Measurements from ENCODE around the gene ADCK1.
"Not testable (repeated sequence)": the region's sequence is repeated elsewhere in the genome, so short reads cannot be mapped to it uniquely, and the experiment has no call there.

The ADCK1 gene

DNA sequence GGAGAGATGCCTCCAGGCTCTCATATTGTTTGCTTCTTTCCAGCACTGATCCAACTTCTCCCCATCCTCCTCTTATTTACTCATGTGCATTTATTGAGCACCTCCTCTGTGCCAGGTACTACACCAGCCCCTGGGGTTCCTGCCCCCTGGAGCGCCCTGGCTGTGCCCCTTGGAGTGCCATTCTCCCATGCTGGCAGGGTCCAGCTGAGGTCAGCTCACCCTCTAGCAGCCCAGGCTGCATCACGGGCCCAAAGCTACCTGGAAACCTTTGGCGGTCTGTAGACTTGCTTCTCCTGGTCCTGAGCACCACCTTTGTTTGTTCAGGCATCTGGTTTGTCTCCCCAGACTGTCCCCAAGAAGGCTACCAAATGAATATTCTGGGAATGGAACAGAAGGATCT lies 67.0 kb downstream of the ADCK1 start:
- no peak for DNase-seq

DNA sequence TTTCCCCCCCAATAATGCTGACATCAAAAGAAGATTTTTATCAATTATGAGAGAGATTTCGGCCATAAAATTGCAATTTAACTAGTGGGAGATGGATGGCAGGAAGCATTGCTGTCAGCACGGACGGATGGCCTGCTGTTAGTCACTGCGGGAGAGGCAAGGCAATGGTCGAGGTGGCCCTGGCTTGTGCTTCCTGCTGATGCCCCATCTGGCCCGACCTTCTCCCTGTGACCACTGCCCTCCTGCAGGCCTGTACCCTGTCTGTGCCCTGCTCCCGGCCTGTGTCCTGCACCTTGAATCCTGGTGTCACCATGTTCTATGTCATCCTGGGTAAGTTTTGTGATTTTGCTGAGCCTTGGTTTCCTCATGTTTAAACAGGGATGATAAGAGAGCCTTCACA lies 67.6 kb downstream of the ADCK1 start:
- DNase-seq: no peak

DNA sequence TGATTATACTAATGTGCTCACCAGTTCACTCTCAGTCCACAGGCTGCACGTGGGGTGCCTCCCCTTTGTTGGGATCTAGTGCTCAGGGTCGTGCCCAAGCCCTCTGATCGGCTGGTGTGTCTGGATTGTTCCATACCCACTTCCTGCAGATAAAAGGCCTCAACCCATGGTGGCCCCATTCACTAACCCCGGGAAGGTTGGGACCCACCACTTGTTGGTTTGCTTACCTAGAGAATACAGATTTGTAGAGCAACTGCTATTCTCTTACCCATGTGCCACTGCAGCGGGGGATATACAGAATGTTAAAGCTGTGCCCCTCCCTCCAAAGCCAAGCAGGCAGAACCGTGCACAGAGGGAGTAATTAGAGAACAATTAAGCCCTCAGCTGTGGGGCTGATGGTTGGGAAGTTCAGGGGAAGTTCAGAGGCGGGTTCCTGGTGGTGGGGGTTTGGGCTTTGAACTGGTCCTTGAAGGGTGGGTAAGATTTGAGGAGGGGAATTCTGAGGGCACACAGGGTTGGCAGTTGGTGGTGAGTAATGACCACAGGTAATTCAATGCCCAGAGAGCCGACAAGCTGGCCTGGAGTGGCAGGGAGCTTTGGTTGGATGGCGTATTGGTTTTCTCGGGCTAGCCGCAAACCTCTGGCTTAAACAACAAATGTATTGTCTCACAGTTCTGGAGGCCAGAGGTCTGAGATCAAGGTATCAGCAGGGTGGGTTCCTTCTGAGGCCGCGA lies 68.8 kb downstream of the ADCK1 start:
- no peak for DNase-seq

DNA sequence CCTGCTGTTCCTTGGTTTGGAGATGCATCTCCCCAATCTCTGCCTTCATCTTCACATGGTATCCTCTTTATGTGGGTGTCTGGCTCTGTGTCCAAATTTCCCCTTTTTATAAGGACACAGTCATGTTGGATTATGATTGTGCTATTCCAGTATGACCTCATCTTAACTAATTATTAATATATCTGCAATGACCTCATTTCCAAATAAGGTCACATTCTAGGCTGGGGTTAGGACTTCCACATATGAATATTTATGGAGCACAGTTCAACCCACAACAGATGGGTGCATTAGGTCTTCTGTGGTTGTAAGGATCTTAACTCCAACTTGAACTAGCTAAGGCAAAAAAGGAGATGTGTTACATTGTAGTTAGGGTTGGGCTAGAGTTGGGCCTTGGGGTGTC lies 69.4 kb downstream of the ADCK1 start:
- no peak for DNase-seq

DNA sequence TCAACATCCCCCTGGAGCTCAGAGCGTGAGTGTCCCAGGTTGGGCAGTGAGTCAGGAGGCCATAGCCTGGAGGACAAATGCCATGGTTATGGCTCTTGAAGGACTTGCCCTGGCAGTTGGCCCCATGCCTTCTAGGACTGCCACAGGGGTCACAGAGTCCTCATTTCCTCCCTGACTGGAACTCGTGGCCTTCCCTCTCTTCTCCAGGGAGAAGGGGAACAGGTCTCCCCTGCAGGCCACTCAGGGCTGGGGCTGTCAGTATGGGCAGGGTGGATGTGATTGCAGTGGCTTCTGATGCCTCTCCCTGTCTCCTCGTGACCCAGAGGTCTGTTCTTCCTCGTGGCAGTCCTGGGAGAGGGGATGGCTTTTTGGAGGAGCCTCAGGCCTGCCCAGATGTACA lies 70.7 kb downstream of the ADCK1 start:
- DNase-seq: no peak

DNA sequence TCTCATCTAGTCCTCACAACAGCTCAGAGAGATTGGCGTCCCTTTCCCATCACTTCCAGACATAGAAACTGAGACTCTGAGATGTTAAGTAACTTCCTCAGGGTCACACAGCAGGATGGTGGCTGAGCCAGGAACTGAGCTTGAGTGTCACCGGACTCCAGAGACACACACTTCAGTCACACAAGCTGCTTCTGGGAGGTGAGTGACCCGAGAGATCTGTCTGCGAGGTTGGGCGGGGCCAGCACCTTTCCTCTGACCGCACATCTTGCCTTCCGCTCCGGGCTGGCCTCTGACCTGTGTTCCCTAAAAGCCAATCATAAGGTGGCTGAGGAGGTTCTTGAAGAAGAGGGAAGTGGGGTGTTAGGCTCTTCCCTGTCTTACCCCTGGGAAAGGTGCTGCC lies 72.2 kb downstream of the ADCK1 start:
- DNase-seq: no peak

DNA sequence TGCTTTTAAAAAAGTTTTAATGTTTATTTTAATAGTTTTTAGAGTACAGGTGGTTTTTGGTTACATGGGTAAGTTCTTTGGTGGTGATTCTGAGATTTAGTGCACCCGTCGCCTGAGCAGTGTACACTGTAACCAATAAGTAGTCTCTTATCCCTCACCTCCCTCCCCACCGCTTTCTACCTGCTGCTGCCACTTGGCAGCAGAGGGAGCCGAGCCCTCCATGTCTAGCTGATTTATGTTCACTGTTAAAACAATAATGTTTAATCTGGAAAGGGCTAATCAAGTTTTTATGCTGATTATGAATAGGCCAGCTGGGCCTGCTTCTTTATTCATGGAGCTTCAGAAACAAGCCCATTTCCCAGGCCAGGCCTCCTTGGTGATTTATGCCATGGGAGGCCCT lies 73.1 kb downstream of the ADCK1 start:
- no peak for DNase-seq

DNA sequence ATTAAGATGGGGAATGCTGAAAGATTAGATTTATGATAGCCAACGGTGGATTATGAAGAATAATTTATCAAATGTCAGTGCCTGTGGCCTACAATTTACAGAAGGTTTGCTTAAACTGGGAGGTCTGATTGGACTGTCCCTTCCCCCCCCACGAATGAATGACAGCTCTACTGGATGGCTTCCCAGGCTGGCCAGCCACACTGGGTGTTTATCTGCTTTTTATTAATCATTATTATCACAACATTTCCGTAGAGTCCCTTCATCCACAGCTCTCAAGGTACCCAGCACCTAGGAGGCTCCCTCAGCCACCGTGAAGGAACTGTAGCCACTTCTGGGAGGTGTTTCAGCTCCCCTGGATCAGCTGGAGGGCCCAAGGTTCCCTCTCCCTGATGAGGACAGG lies 78.9 kb downstream of the ADCK1 start:
- DNase-seq: no peak

DNA sequence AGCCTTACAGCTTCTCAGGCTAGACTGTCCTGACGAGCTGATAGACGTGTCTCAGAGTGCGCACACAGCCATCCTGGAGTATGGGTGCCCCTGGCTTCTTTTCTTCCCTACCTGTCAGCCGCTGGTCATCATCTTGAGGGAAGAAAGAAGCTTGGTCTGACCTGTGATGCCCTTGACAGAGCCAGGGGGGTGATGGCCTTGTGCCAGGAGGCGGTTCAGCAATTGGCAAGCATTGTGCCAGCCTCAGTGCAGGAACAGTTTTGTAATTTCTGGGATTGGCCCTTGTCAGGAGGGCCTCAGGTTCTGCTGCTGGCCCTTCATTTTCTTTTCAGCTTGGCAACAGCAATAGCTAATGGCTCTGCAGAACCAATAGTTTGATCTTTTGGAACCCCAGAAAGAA lies 80.1 kb downstream of the ADCK1 start:
- no peak for DNase-seq

DNA sequence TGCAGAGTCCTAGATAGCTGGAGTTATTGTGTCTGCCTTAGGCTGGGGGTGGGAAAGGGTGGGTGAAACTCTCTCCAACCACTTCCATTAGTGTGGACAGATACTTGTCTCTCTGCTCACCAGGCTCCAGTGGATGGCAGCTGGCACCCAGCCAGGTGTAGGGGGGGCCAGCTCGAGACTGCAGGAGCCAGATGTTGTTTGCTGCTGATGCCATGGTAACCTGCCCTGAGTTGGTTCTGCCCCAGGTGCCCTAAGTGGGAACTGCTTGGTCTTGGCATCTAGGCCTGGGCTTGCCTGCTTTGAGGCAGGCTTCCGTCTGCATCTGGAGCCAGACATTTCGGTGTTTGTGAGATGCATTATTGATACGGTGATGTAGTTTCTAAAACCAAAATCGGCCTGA lies 82.2 kb downstream of the ADCK1 start:
- no peak for DNase-seq

DNA sequence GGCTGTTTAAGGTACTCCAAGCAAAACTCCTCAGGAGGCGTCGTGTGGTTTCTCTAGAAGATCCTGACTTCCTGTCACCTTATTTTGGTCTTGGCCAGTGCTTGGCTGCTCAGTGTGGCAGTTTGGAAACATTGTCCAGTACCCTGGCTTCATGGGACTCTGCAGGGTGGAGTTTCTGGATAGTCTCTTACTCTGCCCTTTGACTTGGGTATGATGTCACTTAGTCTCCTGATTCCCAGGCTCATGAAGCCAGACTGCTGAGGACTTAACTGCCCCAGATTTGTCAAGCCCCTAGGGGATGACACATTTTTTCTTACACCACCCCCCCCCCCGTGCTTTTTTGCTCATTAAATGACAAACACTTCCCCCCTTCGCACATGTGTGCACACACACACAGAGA lies 82.7 kb downstream of the ADCK1 start:
- DNase-seq: no peak

DNA sequence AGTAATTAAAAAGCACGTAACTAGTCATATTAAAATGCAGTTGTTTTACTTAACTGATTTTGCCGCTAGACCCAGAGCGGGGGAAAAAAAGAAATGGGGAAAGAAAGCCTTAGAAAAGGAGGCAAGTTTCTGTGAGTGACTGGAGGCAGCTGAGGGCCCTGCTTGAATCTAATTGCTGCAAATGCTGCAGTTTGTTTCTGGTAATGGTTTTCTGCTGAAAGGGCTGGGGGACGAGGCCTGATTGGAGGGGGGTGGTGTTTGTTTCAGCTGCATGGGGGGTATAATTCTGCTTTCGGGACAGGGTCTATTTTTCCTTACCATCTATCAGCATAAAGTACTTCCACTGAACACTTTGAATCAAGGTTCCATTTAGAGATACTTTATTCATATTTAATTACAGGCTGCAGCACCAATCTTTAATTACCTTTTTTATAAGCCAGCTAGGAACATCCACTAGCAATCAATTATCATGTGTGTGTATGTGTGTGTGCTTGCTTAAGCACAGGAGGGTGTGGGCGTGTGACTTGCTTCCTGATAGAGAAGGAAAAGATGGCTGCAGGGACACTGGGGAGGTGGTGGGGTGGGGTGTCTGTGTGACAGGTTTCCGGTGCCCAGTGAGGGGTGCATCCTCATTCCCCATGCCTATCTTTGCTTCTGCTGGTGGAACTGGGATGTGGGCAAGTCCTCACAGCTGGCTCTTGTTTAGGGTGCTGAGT lies 83.4 kb downstream of the ADCK1 start:
- no peak for DNase-seq

DNA sequence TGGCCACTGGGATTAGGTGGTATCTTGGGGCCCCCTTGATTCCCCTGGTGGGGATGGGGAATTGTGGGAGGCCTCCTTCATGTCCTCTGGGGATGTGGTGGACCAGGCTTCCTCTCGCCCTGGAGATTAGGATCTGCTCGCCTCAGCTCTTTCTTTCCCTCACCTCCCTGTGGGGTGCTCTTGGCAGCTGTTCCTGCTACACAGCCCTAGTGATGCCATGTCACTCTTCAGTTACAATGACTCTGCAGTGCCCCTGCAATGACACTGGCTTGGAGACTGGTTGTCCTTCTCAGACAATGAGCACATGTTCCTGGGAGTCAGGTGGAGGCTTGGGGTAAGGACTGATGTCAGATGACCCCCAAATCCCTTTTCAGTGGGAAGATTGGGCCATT lies 83.9 kb downstream of the ADCK1 start:
- no peak for DNase-seq

DNA sequence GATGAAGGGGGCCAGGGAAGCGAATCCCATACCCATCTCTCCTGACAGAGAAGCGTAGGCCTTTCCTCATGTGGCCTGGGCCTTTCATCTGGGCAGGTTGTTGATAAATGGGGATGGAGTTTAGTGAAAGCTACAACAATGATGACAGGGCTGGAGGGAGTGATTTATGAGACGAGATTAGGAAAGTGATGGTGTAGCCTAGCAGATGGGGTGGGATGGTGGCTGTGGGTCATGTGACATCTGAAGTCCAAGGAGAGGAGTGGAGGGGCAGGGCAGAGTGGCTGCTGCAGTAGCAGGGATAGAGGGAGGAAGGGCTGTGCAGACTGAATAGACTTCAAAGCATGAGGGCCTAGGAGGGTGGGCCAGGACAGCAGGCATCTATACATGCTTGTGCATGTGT lies 85.5 kb downstream of the ADCK1 start:
- no peak for DNase-seq

DNA sequence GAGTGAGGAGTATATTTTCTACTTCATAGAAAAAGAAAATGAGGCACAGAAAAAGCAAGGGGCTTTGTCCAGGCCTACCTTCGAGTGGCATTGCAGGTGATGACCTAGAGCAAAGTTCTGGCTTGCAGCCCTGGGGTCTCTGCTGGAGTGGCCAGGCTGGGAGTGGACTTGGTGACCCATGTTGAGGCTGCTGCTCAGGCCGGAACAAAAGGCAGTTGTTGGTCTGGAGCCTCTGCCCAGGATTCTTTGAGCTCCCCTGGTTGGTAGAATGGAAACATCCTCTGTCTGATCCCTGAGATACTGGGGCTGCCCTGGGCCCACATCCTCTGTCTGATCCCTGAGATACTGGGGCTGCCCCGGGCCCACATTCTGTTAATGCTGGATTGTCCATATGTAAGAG lies 86.1 kb downstream of the ADCK1 start:
- DNase-seq: no peak

DNA sequence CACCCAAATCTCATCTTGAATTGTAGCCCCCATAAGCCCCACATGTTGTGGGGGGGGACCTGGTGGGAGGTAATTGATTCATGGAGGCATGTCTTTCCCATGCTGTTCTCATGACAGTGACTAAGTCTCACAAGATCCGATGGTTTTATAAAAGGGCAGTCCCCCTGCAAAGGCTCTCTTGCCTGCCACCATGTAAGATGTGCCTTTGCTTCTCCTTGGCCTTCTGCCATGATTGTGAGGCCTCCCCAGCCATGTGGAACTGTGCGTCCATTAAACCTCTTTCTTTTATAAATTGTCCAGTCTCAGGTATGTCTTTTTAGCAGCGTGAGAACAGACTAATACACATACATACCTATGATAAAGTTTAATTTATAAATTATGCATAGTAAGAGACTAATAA lies 89.0 kb downstream of the ADCK1 start:
- not testable (repeated sequence) for DNase-seq

DNA sequence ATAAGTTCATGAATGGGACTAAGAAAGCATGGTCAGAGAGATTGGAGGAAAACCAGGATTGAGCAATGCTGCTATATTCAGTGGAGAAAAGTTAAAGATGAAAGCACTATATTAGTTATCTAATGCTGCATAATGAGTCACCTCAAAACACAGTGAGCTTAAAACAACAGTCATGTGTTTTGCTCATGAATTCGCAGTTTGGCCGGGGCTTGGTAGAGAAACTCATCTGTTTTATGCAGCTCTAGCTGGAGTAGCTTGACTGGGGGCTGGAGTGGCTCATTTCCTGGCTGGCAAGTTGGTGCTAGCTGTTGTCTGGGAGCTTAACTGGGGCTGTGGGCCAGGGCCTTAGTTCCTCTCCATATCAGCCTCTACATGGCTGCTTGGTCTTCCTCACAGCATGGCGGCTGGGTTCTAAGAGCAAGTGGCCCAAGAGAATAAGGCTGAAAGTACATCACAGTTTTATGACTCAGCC lies 90.1 kb downstream of the ADCK1 start:
- no peak for DNase-seq

DNA sequence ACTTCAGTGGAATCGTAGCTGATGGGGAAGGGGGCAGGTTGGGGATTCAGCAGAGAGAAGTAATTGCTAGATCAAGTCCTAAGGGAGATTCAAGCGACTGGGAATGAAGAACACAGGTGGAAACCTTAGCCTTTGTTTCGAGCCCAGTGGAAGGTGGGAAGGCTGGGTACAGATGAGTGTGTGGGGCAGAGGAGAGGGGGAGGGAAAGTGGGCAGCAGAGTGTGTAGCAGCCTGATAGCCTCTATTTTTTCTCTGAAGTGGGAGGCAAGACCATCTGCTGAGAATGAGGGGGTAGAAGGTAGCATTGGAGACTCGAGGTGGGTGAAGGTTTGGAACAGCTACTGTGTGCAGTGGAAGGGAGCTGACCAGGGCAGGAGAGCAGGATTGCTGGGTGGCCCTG lies 91.0 kb downstream of the ADCK1 start:
- no peak for DNase-seq

DNA sequence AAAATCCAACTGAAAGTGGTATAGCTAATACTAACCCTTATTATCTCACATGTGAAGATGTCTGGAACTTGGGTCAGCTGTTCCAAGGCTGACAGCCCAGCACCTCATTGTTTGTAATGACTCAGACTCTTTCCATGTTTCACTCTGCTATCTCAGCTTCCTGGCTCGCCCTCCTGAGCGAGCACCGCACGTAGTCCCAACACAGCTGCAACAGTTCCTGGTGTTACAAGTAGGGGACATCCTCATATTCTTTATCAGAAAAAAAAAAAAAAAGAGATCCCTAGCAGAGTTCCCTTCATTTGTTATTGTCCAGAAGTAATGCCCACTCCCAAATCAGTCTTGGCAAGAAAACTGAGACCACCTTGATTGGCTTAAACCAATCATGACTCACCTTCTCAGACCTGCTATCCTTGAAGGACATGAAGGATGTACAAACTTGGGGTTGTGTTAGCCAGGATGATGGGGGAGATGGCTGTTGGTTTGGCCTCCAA lies 92.5 kb downstream of the ADCK1 start:
- DNase-seq: no peak

DNA sequence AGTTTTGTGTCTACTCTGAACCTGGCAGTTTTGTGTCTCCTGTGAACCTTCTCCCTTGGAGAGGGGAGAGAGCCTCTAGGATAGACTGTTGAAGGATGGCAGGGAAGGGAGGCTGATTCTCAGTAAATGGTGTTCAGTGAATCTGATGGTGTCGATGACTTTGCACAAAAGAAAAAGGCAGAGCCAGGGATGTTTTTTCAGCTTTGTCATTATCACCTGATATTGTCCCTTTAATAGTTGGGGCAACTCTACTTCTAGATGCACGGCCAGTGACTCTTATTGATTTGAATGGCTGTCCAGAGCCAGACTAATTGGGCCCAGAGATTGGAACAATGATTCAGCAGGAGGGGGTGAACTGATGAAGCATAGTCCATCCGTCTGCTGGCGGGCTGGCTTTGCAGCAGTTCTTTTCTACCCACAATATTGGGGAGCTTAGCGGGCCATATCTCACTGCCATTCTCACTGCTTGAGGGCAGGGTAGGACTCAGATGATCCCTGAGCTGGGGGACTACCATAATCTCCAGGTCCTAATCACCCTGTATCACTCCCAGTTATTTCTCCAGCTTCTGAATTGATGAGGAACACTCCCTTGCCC lies 93.1 kb downstream of the ADCK1 start:
- DNase-seq: no peak

DNA sequence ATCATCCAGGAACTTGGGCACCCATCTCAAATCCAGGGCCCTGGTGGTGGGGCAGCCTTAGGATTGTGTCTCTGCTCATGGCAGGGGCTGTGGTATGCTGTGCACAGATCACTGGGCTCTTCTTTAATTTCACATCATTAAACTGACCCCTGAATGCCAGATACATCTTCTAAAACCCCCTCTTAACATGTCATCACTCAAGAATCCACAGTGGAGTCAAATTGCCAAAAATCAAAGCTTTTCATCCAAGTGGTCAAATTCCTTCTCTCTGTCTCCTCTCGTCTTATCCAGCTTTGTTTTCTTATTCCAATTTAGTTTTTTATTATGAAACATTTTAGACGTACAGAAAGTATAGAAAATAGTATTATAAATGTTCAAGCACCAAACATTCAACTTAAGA lies 97.5 kb downstream of the ADCK1 start:
- no peak for DNase-seq

DNA sequence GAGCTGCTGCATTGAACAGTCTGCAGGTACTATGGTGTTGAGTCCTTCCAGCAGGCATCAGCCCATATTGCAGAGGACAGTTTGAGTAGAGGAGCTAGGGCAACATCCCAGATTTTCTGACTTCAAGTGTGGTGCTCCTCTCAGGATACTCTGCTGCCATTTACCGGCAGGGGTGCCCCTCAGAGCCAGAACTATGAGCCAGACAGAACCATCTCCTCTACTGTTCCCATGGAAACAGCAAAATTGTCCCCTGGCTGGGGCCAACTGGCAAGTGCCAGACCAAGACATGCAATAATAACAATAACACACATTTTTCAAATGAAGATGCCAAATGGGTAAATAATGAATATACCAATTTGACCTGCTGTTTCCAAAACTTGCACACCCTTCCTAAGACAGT lies 102.9 kb downstream of the ADCK1 start:
- DNase-seq: no peak

DNA sequence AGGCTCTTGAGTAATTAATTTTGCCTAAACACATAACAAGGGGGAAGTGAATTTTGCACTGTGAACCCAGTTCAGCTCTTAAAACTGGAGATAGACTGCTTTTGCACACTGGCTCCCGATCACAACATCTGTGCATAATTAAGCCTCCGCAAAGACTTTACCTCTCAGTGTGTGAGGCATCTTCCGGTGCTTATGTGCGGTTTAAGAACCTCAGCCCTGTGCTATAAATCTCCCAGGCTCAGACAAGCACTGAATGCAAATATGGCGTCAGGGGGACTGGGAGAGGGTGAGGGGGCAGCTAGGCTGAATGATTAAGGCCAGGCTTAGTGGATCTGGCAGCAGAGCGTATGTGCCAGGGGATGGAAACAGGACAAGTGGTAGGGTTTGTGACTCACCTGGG lies 103.3 kb downstream of the ADCK1 start:
- no peak for DNase-seq

DNA sequence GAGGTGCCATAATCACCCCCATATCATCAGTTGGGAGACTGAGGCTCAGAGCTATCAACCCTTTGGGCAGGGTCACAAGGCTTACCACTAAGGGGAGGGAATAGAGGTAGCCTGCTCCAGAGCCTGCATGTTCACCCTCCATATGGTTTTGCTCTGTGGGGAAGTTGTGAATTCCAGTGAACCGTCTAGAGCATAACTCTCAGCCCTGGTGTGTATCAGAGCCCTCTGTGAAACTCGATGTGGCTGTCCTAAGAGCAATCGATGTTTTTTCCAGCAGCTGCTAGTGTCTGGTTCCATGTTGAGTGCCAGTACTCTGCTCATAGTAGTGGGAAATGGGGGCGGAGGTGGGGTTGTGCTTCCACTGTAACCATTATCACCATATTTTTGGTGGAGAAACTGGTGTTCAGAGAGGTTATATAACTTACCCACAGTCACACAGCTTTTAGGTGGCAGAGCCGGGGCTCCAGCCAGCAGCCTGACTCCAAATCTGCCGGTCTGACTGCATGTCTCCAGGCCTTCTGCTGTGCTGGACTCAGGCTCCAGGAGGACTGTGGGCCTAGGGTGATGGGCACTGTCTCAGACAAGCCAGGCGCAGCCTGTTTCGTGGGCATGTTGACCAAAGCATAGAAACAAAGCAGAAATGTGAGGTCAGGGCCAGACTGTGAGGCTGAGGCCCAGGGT lies 104.2 kb downstream of the ADCK1 start:
- DNase-seq: no peak

All from NK-92 treated with Interleukin-12 subunit alpha and Interleukin-12 subunit beta, amount 100 ng/mL, for 24 hours (cell line).